ENCODE measurements around the gene PLOD1.

Gene PLOD1

GRCh38 chr1:12001996-12002493 is 67.5 kb downstream of the PLOD1 start:
- Histone ChIP-seq H3F3A (ENCODE audit: control insufficient read depth, insufficient read depth) (no peaks in the 10 kb centered on the region; the same call in 1 of the 2 replicates), H3K27me3 (ENCODE audit: control insufficient read depth, low read length) (no peaks in the 10 kb centered on the region), H3K4me3 (ENCODE audit: low read length) (no peak overlapping the region), H3K9me2 (replicated peaks; ENCODE audit: control insufficient read depth, low read length) (no peaks in the 10 kb centered on the region), H3K79me2 (ENCODE audit: control insufficient read depth, low read length) (no peaks in the 10 kb centered on the region), H3K4me1 (ENCODE audit: control insufficient read depth, low read length) (0 out of 2 replicates have a peak, but pooled peaks cover 2% of the 10 kb centered on the region), H4K20me1 (ENCODE audit: control insufficient read depth, insufficient read depth, low read depth, low read length) (no peaks in the 10 kb centered on the region), H3K36me3 (ENCODE audit: control insufficient read depth, low read length) (peaks cover 79% of the 10 kb centered on the region), H3K27ac (ENCODE audit: low read depth, low read length) (no peak overlapping the region), H3K4me2 (ENCODE audit: low read length) (no peak overlapping the region), H3K9me3 (ENCODE audit: control insufficient read depth, insufficient read depth, low read length) (no peaks in the 10 kb centered on the region)
- TF ChIP-seq CTCF (IDR thresholded peaks at IDR 0.05; ENCODE audit: low read depth, low read length, poor library complexity, severe bottlenecking) (no peak), EZH2phosphoT487 (IDR thresholded peaks at IDR 0.05; ENCODE audit: borderline replicate concordance, low read length) (no peak)

- no peaks in the 10 kb centered on the region for H4K20me1 ChIP-seq (ENCODE audit: control insufficient read depth, insufficient read depth, low read depth, low read length)
- H3K4me1 ChIP-seq (ENCODE audit: control insufficient read depth, low read length), result 0 out of 2 replicates have a peak, but pooled peaks cover 2% of the 10 kb centered on the region
- H3K4me2 ChIP-seq (ENCODE audit: low read length), result no peak overlapping the region
- no peaks in the 10 kb centered on the region for H3K79me2 ChIP-seq (ENCODE audit: control insufficient read depth, low read length)
- no peak overlapping the region for H3K27ac ChIP-seq (ENCODE audit: low read depth, low read length)
- no peaks in the 10 kb centered on the region for H3K9me2 ChIP-seq (replicated peaks; ENCODE audit: control insufficient read depth, low read length)
- H3F3A ChIP-seq (ENCODE audit: control insufficient read depth, insufficient read depth), result no peaks in the 10 kb centered on the region; the same call in 1 of the 2 replicates
- no peak overlapping the region for H3K4me3 ChIP-seq (ENCODE audit: low read length)
- no peaks in the 10 kb centered on the region for H3K9me3 ChIP-seq (ENCODE audit: control insufficient read depth, insufficient read depth, low read length)
- no peaks in the 10 kb centered on the region for H3K27me3 ChIP-seq (ENCODE audit: control insufficient read depth, low read length)
- TF ChIP-seq CTCF (IDR thresholded peaks at IDR 0.05; ENCODE audit: low read depth, low read length, poor library complexity, severe bottlenecking), result no peak
- TF ChIP-seq EZH2phosphoT487 (IDR thresholded peaks at IDR 0.05; ENCODE audit: borderline replicate concordance, low read length), result no peak
- H3K36me3 ChIP-seq (ENCODE audit: control insufficient read depth, low read length), result peaks cover 74% of the 10 kb centered on the region
These were observed 69.2 kb downstream of the PLOD1 start for GRCh38 chr1:12003762-12004161.

- no peaks in the 10 kb centered on the region; the same call in 1 of the 2 replicates for H3F3A ChIP-seq (ENCODE audit: control insufficient read depth, insufficient read depth)
- H3K36me3 ChIP-seq (ENCODE audit: control insufficient read depth, low read length), result peaks cover 72% of the 10 kb centered on the region
- no peaks in the 10 kb centered on the region for H4K20me1 ChIP-seq (ENCODE audit: control insufficient read depth, insufficient read depth, low read depth, low read length)
- H3K4me3 ChIP-seq (ENCODE audit: low read length), result no peak overlapping the region
- H3K27me3 ChIP-seq (ENCODE audit: control insufficient read depth, low read length), result no peaks in the 10 kb centered on the region
- H3K4me1 ChIP-seq (ENCODE audit: control insufficient read depth, low read length), result 0 out of 2 replicates have a peak, but pooled peaks cover 2% of the 10 kb centered on the region
- H3K79me2 ChIP-seq (ENCODE audit: control insufficient read depth, low read length), result no peaks in the 10 kb centered on the region
- H3K27ac ChIP-seq (ENCODE audit: low read depth, low read length), result no peak overlapping the region
- H3K9me3 ChIP-seq (ENCODE audit: control insufficient read depth, insufficient read depth, low read length), result no peaks in the 10 kb centered on the region
- no peak overlapping the region for H3K4me2 ChIP-seq (ENCODE audit: low read length)
- TF ChIP-seq CTCF (IDR thresholded peaks at IDR 0.05; ENCODE audit: low read depth, low read length, poor library complexity, severe bottlenecking) (no peak), EZH2phosphoT487 (IDR thresholded peaks at IDR 0.05; ENCODE audit: borderline replicate concordance, low read length) (no peak)
- no peaks in the 10 kb centered on the region for H3K9me2 ChIP-seq (replicated peaks; ENCODE audit: control insufficient read depth, low read length)
These were observed 71.1 kb downstream of the PLOD1 start for GRCh38 chr1:12005488-12006166.
